Measurements from ENCODE around the gene SLIT1. TPM values are rescaled to one million over a fixed set of nuclear protein-coding genes. Genes with fewer than 3 reads are reported as not detected.

The SLIT1 gene
- total RNA-seq, 1 experiment from 2014 or later = not detected

DNA sequence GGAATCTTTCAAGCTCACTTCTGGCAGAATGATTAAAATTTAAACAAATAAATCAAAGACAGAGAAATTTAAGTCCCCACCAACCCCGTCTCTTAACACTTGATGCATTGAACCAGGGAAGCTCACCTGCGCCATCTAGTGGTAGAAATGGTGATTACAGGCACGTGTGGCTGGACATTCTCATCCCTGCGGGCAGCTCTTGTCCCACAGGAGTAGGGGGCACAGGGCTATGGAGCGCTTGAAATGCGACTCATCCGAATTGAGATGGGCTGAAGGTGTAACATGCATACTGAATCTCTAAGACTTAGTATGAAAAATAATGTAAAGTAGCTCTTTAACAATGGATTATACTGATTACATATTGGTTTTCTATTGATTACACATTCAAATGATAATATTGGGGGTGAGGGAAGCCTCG lies 24.8 kb upstream of the SLIT1 start:
- no peak overlapping the region for H3K4me3 ChIP-seq
- H3K36me3 ChIP-seq = no peaks in the 10 kb centered on the region
- no peaks in the 10 kb centered on the region for H3K27me3 ChIP-seq
- no peaks in the 10 kb centered on the region for H3K9me3 ChIP-seq
- DNase-seq = peak; percentile 31

GRCh38 chr10:97207756-97208346 lies 22.1 kb upstream of the SLIT1 start:
- no peak for DNase-seq
- no peaks in the 10 kb centered on the region for H3K27me3 ChIP-seq

GRCh38 chr10:97207131-97207530 lies 21.4 kb upstream of the SLIT1 start:
- no peaks in the 10 kb centered on the region for H3K9me3 ChIP-seq
- no peaks in the 10 kb centered on the region for H3K36me3 ChIP-seq
- no peak for DNase-seq
- H3K4me3 ChIP-seq = no peak overlapping the region
- no peaks in the 10 kb centered on the region for H3K27me3 ChIP-seq

More at GRCh38 chr10:97207756-97208346, 22.1 kb upstream of the SLIT1 start:
- Histone ChIP-seq H3K9me3 (no peaks in the 10 kb centered on the region), H3K36me3 (no peaks in the 10 kb centered on the region), H3K4me3 (no peak overlapping the region)

DNA sequence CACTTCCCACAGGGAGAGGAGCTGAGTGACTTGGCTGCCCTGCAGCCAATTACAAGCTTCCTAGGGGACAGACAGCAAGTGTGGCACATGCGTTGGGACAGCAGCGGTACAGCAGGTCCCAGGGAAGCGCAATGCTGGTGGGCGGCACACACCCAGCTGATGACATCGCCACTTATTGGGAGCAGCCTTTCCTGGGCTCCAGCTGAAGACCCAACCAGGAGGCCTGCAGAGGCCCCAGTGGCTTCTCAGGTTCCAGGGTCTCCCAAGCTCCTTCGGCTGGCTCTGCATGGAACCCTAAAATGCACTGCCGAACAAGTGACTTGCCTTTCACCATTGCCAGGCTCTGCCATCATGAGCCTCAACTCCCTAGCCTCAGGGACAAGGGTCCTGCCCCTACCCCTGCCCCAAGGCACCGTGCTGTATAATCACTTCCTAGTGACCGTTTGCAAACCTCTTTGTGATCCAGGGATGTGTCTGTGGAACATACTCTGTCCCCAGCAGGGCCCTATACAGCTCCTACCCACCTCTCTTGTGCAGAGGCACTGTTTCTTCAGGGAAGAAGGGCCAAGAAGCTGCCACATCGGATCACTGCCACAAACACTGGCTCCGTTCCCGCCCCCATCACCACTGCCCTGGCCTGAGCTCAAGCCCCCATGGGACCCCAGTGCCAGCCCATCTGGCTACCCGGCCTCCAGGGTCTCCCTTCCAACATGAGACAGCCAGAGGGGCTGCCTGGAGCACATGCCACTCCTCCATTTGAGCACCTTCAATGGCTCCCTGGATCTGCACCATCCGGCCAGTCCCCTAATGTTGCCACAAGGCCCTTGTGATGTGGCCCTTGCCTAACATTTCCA lies 19.3 kb upstream of the SLIT1 start:
- Histone ChIP-seq H3K4me3 (no peak overlapping the region), H3K27me3 (no peaks in the 10 kb centered on the region)
- no peak for DNase-seq

GRCh38 chr10:97203220-97203619 lies 17.5 kb upstream of the SLIT1 start:
- Histone ChIP-seq H3K4me3 (no peak overlapping the region), H3K27me3 (no peaks in the 10 kb centered on the region), H3K36me3 (no peaks in the 10 kb centered on the region), H3K9me3 (no peaks in the 10 kb centered on the region)
- DNase-seq = no peak

More for the DNA sequence above, 19.3 kb upstream of the SLIT1 start:
- no peaks in the 10 kb centered on the region for H3K36me3 ChIP-seq
- no peaks in the 10 kb centered on the region for H3K9me3 ChIP-seq

DNA sequence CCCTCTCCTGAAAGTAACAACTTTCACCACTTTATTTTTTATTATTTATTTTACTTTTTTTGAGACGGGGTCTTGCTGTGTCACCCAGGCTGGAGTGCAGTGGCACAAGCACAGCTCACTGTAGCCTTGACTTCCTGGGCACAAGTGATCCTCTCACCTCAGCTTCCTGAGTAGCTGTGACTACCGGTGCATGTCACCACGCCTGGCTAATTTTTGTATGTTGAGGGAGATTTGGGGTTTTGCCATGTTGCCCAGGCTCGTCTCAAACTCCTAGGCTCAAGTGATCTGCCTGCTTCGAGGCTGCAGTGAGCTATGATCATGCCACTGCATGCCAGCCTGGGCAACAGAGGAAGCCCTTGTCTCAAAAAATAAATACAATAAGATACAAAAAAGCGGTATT lies 14.9 kb upstream of the SLIT1 start:
- Histone ChIP-seq H3K36me3 (no peaks in the 10 kb centered on the region), H3K4me3 (no peak overlapping the region), H3K27me3 (no peaks in the 10 kb centered on the region; the same call in 1 of the 2 replicates), H3K9me3 (no peaks in the 10 kb centered on the region)
- DNase-seq = no peak

DNA sequence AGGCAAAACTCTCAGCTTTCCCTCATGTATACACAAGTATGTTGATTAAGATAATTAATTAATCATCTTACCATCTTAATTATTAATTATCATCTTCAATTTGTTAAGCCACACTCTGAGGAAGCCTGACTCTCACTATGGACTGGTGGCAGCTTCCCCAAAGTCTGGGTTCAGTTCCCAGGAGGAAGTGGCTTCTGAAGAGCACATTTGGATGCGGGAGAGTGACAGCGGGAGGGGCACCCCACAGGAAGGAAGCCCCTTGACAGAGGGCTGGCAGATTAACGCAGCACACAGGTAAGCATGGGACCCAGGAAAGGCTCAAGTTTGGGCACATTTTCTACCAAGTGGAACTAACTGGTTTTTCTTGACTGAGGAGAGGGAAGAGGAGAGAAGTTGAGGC lies 13.4 kb upstream of the SLIT1 start:
- H3K4me3 ChIP-seq = no peak overlapping the region
- no peak for DNase-seq
- no peaks in the 10 kb centered on the region for H3K9me3 ChIP-seq
- no peaks in the 10 kb centered on the region for H3K36me3 ChIP-seq
- H3K27me3 ChIP-seq = no peaks in the 10 kb centered on the region; the same call in 1 of the 2 replicates

DNA sequence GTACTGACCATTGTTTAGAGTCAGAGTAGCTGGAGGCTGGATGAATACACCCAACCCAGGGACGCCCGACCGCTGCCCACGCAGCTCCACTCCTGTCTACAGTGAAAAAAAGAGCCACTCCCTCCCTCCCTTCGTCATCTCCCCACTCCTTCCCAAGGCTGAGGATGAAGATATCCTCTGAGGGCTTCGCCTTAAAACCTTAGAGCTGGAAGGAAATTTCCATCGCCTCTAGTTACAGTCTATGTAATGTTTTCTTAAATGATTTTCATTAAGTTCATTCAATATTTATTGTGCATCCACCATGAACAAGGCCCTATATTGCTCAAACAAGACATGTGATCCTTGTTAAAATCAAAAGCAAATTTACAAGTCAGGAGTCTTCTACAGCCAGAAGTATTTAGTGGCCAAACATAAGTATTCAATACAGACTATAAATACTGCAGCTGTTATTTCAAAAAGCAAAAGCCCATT lies 11.3 kb upstream of the SLIT1 start:
- Histone ChIP-seq H3K36me3 (no peaks in the 10 kb centered on the region), H3K4me3 (no peak overlapping the region), H3K27me3 (no peaks in the 10 kb centered on the region; the same call in 1 of the 2 replicates), H3K9me3 (no peaks in the 10 kb centered on the region)
- no peak for DNase-seq

GRCh38 chr10:97196223-97197029 lies 10.7 kb upstream of the SLIT1 start:
- Histone ChIP-seq H3K9me3 (no peaks in the 10 kb centered on the region), H3K36me3 (no peaks in the 10 kb centered on the region), H3K4me3 (peak overlapping the region; percentile 55), H3K27me3 (no peaks in the 10 kb centered on the region; the same call in 1 of the 2 replicates)
- DNase-seq = peak; percentile 71

DNA sequence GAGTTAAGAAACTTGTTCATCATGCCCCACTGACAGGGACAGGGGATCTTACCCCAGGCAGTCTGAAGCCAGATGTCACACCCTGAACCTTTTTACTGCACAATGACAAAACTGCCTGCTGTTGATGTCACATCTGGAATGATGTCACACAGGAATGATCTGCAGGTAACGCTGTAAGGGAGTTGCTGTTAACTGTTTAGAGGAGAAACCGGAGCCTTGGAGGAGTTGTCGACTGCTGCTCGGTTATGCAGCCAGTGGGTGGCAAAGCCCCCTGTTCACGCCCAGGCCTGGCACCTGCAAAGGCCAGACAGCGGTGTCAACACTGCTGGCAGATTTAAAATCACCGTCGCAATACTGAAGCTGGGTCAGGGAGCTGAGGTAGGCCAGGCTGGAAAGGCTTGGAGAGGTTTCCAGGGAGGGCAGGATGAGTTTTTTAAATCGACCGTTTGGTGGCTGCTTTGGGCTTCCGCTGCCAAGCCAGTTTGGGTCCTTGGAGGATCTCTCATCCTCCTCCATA lies 10.0 kb upstream of the SLIT1 start:
- Histone ChIP-seq H3K4me3 (peak overlapping the region; percentile 55), H3K27me3 (no peaks in the 10 kb centered on the region; the same call in 1 of the 2 replicates), H3K36me3 (no peaks in the 10 kb centered on the region), H3K9me3 (no peaks in the 10 kb centered on the region)
- no peak for DNase-seq

- no peaks in the 10 kb centered on the region for H3K36me3 ChIP-seq
- no peaks in the 10 kb centered on the region for H3K9me3 ChIP-seq
- DNase-seq = no peak
- H3K27me3 ChIP-seq = no peaks in the 10 kb centered on the region; the same call in 1 of the 2 replicates
- H3K4me3 ChIP-seq = no peak overlapping the region
These were observed 7.2 kb upstream of the SLIT1 start for GRCh38 chr10:97192952-97193435.

GRCh38 chr10:97190450-97190849 lies 4.7 kb upstream of the SLIT1 start:
- no peak overlapping the region for H3K4me3 ChIP-seq
- peaks cover 2% of the 10 kb centered on the region for H3K27me3 ChIP-seq
- no peaks in the 10 kb centered on the region for H3K36me3 ChIP-seq
- no peaks in the 10 kb centered on the region for H3K9me3 ChIP-seq
- no peak for DNase-seq

DNA sequence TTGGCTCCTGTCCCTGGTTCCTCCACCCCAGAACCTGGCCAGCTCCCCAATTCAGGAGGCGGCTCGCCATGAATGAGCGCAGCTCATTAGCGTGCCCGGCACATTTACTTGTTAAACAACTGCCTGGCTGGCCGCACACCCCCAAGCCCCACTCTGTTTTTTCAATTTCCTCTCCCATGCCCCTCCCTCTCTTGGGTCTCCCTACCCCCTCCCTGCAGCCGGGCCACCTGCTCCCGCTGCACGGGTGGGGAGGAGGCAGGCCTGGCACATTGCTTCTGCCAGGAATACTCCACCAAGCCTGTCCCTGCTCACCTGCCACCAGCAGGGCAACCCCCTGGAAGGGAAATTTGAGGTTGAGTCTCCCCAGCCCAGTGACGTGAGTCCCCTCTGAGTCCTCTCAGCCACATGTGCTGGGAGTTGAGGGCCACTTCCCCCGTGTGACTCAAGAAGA lies 2.5 kb upstream of the SLIT1 start:
- H3K27me3 ChIP-seq = peaks cover 10% of the 10 kb centered on the region
- H3K4me3 ChIP-seq = no peak overlapping the region
- DNase-seq = no peak
- no peaks in the 10 kb centered on the region for H3K36me3 ChIP-seq
- H3K9me3 ChIP-seq = no peaks in the 10 kb centered on the region

GRCh38 chr10:97186911-97187310 lies 1.2 kb upstream of the SLIT1 start:
- no peaks in the 10 kb centered on the region for H3K9me3 ChIP-seq
- DNase-seq = no peak
- H3K36me3 ChIP-seq = no peaks in the 10 kb centered on the region
- H3K4me3 ChIP-seq = no peak overlapping the region
- H3K27me3 ChIP-seq = peaks cover 10% of the 10 kb centered on the region

- peaks cover 10% of the 10 kb centered on the region for H3K27me3 ChIP-seq
These were observed 811 bp downstream of the SLIT1 start for GRCh38 chr10:97184971-97185325.

GRCh38 chr10:97183314-97183713 lies 2.4 kb downstream of the SLIT1 start:
- no peak for DNase-seq
- H3K9me3 ChIP-seq = no peaks in the 10 kb centered on the region
- no peak overlapping the region for H3K4me3 ChIP-seq
- H3K27me3 ChIP-seq = peaks cover 10% of the 10 kb centered on the region
- H3K36me3 ChIP-seq = no peaks in the 10 kb centered on the region

More at GRCh38 chr10:97184971-97185325, 811 bp downstream of the SLIT1 start:
- H3K4me3 ChIP-seq = no peak overlapping the region
- no peak for DNase-seq
- H3K36me3 ChIP-seq = no peaks in the 10 kb centered on the region
- H3K9me3 ChIP-seq = no peaks in the 10 kb centered on the region
